GM12878 (cell line): Measurements from ENCODE around the gene ZBTB32. TPM values are rescaled to one million over a fixed set of nuclear protein-coding genes. Genes with fewer than 3 reads are reported as not detected.

Experiments used
- EED ChIP-seq: sonication (generic); IDR thresholded peaks from 2 replicates; pipeline ENCODE4 v1.6.1; 2016; ENCODE audit warnings: antibody characterized with exemption, low read depth
- ESRRA ChIP-seq: IDR thresholded peaks from 2 replicates; pipeline ENCODE4 v1.6.1; 2012; ENCODE audit warnings: mild to moderate bottlenecking, low read length, improper control_type of control experiment
- ETV6 ChIP-seq, 2 experiments: fragments of 450-650 bp in 1 of 2; IDR thresholded peaks in 1 of 2; conservative IDR thresholded peaks in 1 of 2; 2 replicates each; pipeline ENCODE4 v1.6.1; 2014; ENCODE audit warnings: antibody characterized with exemption in 1 of 2, borderline replicate concordance in 1 of 2, low read depth in 1 of 2, mild to moderate bottlenecking in 1 of 2, moderate library complexity in 1 of 2
- IKZF2 ChIP-seq, 2 experiments: fragments of 450-650 bp; IDR thresholded peaks; 2 replicates each; pipeline ENCODE4 v1.6.1; 2017; ENCODE audit warnings: mild to moderate bottlenecking in 2 of 2, moderate library complexity in 2 of 2
- MEF2A ChIP-seq: IDR thresholded peaks from 2 replicates; pipeline ENCODE4 v1.6.1; 2011; ENCODE audit warnings: low read depth, mild to moderate bottlenecking, low read length, moderate library complexity; ENCODE audit not compliant: insufficient read depth
- MYB ChIP-seq: fragments of 150-350 bp; IDR thresholded peaks from 2 replicates; pipeline ENCODE4 v1.6.1; 2014; ENCODE audit warnings: mild to moderate bottlenecking, low read depth, low read length, borderline replicate concordance
- NKRF ChIP-seq: fragments of 450-650 bp; conservative IDR thresholded peaks from 2 replicates; pipeline ENCODE4 v1.6.1; 2017; ENCODE audit warnings: mild to moderate bottlenecking, moderate library complexity
- NR2C2 ChIP-seq: IDR thresholded peaks from 2 replicates; pipeline ENCODE4 v1.6.1; 2011; ENCODE audit warnings: borderline replicate concordance, low read depth; ENCODE audit not compliant: control insufficient read depth, insufficient read length
- PAX5 ChIP-seq: IDR thresholded peaks from 2 replicates; pipeline ENCODE4 v1.6.1; 2011; ENCODE audit warnings: low read depth, low read length, borderline replicate concordance
- POLR2AphosphoS5 ChIP-seq: IDR thresholded peaks from 2 replicates; pipeline ENCODE4 v1.6.1; 2011; ENCODE audit warnings: mild to moderate bottlenecking, low read length, inconsistent platforms
- RAD21 ChIP-seq: IDR thresholded peaks from 2 replicates; pipeline ENCODE4 v1.6.1; 2011; ENCODE audit warnings: mild to moderate bottlenecking, low read depth, low read length, moderate library complexity; ENCODE audit not compliant: insufficient read depth
- RAD51 ChIP-seq: fragments of 450-650 bp; IDR thresholded peaks from 2 replicates; pipeline ENCODE4 v1.6.1; 2016; ENCODE audit warnings: moderate library complexity, mild to moderate bottlenecking, inconsistent platforms
- SIN3A ChIP-seq: IDR thresholded peaks from 2 replicates; pipeline ENCODE4 v1.6.1; 2012; ENCODE audit warnings: low read depth, low read length, improper control_type of control experiment
- ZNF622 ChIP-seq: fragments of 450-650 bp; IDR thresholded peaks from 2 replicates; pipeline ENCODE4 v1.6.1; 2017; ENCODE audit warnings: mild to moderate bottlenecking, inconsistent platforms
- polyA plus RNA-seq, 11 experiments: library from polyadenylated mRNA; depleted of rRNA in 4 of 11; unstranded in 6 of 11; stranded (reverse) in 5 of 11; fragments of >200 nt; fragmentation: Nextera tagmentation in 4 of 11; fragmentation: Illumina TruSeq in 1 of 11; extraction: Ambion mirVana in 4 of 11; extraction: Trizol in 1 of 11; gene quantifications; 1 replicate in 1 of 11; 2 replicates in 10 of 11; pipeline versions ENCODE4 v1.2.1 to v1.2.3, GENCODE V29; 2011 to 2016; ENCODE audit warnings: inconsistent platforms in 2 of 11, missing spikeins in 2 of 11, low read depth in 1 of 11
- total RNA-seq, 4 experiments: library from RNA; depleted of rRNA in 3 of 4; stranded (reverse); fragments of >200 nt in 3 of 4; fragmentation: Illumina TruSeq in 1 of 4; extraction: Trizol in 1 of 4; gene quantifications; 2 replicates each; pipeline versions ENCODE4 v1.2.1 to v1.2.3, GENCODE V29; 2013 to 2021
- TF ChIP-seq, protein P1 (sequence below): fragments of 150-350 bp; IDR thresholded peaks from 2 replicates; pipeline ENCODE4 v1.6.1; 2016; ENCODE audit warnings: low read depth, low read length
- TF ChIP-seq, protein P2 (sequence below): IDR thresholded peaks from 2 replicates; pipeline ENCODE4 v1.6.1; 2011; ENCODE audit warnings: borderline replicate concordance, low read depth, mild to moderate bottlenecking, moderate library complexity, mixed read lengths, low read length; ENCODE audit not compliant: insufficient read depth; ENCODE audit errors: extremely low read length
- TF ChIP-seq, protein P3 (sequence below): fragments of 450-650 bp; IDR thresholded peaks from 2 replicates; pipeline ENCODE4 v1.6.1; 2018; ENCODE audit warnings: mild to moderate bottlenecking, low read depth, moderate library complexity; ENCODE audit not compliant: partially characterized antibody
- TF ChIP-seq, protein P4 (sequence below): IDR thresholded peaks from 2 replicates; pipeline ENCODE4 v1.6.1; 2011; ENCODE audit warnings: mild to moderate bottlenecking, low read depth, low read length, moderate library complexity; ENCODE audit not compliant: insufficient replicate concordance

ZBTB32 gene
- total and polyA plus RNA-seq, 10 of the 15 experiments (the other 5 are each of a cell fraction or from before 2014, with no cell fraction given) = 1.0 to 46.7 (median 16.0) TPM

DNA sequence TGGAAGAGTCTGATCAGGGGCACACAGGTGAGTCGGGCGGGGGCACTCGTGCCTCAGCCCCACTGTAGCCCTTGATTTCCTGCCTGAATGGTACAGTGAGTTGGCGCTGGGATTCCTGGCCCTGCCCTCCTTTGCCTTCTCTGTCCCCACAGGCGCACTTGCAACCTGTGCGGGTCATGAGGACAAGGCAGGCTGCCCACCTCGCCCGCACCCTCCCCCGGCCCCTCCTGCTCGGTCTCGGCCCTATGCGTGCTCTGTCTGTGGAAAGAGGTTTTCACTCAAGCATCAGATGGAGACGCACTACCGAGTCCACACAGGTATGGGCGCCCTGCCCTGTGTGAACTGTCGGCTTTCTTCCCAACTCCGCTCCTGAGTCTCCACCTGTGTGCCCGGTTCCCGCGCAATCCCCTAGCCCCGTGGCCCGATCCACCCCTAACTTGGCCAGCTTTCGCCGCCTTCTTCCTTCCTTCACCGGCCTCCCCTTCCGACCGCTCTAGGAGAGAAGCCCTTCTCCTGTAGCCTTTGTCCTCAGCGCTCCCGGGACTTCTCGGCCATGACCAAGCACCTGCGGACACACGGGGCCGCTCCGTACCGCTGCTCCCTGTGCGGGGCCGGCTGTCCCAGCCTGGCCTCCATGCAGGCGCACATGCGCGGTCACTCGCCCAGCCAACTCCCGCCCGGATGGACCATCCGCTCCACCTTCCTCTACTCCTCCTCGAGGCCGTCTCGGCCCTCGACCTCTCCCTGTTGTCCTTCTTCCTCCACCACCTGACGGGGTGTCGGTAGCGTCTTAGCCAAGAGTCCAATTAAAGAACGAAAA, 11.8 kb downstream of the ZBTB32 start (continued):
- TF ChIP-seq RAD51 (no peak), RAD21 (no peak), MYB (no peak), NKRF (no peak), POLR2AphosphoS5 (0 out of 2 replicates have a peak, but pooled peaks have one; percentile 10), IKZF2 (IDR thresholded peaks at IDR 0.05) (no peak), PAX5 (no peak), NR2C2 (no peak), EED (no peak), ZNF622 (no peak), SIN3A (0 out of 2 replicates have a peak, but pooled peaks have one; percentile 21), ESRRA (no peak), ETV6 (conservative IDR thresholded peaks at IDR 0.05 in 1 of 2, IDR thresholded peaks at IDR 0.05 in 1 of 2; ENCODE audit: borderline replicate concordance in 1 of 2, low read depth in 1 of 2) (no peak), MEF2A (no peak)
- TF ChIP-seq, protein P1, sequence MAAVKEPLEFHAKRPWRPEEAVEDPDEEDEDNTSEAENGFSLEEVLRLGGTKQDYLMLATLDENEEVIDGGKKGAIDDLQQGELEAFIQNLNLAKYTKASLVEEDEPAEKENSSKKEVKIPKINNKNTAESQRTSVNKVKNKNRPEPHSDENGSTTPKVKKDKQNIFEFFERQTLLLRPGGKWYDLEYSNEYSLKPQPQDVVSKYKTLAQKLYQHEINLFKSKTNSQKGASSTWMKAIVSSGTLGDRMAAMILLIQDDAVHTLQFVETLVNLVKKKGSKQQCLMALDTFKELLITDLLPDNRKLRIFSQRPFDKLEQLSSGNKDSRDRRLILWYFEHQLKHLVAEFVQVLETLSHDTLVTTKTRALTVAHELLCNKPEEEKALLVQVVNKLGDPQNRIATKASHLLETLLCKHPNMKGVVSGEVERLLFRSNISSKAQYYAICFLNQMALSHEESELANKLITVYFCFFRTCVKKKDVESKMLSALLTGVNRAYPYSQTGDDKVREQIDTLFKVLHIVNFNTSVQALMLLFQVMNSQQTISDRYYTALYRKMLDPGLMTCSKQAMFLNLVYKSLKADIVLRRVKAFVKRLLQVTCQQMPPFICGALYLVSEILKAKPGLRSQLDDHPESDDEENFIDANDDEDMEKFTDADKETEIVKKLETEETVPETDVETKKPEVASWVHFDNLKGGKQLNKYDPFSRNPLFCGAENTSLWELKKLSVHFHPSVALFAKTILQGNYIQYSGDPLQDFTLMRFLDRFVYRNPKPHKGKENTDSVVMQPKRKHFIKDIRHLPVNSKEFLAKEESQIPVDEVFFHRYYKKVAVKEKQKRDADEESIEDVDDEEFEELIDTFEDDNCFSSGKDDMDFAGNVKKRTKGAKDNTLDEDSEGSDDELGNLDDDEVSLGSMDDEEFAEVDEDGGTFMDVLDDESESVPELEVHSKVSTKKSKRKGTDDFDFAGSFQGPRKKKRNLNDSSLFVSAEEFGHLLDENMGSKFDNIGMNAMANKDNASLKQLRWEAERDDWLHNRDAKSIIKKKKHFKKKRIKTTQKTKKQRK = no peak
- TF ChIP-seq, protein P2, sequence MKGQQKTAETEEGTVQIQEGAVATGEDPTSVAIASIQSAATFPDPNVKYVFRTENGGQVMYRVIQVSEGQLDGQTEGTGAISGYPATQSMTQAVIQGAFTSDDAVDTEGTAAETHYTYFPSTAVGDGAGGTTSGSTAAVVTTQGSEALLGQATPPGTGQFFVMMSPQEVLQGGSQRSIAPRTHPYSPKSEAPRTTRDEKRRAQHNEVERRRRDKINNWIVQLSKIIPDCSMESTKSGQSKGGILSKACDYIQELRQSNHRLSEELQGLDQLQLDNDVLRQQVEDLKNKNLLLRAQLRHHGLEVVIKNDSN = no peak
- TF ChIP-seq, protein P3, sequence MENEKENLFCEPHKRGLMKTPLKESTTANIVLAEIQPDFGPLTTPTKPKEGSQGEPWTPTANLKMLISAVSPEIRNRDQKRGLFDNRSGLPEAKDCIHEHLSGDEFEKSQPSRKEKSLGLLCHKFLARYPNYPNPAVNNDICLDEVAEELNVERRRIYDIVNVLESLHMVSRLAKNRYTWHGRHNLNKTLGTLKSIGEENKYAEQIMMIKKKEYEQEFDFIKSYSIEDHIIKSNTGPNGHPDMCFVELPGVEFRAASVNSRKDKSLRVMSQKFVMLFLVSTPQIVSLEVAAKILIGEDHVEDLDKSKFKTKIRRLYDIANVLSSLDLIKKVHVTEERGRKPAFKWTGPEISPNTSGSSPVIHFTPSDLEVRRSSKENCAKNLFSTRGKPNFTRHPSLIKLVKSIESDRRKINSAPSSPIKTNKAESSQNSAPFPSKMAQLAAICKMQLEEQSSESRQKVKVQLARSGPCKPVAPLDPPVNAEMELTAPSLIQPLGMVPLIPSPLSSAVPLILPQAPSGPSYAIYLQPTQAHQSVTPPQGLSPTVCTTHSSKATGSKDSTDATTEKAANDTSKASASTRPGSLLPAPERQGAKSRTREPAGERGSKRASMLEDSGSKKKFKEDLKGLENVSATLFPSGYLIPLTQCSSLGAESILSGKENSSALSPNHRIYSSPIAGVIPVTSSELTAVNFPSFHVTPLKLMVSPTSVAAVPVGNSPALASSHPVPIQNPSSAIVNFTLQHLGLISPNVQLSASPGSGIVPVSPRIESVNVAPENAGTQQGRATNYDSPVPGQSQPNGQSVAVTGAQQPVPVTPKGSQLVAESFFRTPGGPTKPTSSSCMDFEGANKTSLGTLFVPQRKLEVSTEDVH = no peak
- TF ChIP-seq, protein P4, sequence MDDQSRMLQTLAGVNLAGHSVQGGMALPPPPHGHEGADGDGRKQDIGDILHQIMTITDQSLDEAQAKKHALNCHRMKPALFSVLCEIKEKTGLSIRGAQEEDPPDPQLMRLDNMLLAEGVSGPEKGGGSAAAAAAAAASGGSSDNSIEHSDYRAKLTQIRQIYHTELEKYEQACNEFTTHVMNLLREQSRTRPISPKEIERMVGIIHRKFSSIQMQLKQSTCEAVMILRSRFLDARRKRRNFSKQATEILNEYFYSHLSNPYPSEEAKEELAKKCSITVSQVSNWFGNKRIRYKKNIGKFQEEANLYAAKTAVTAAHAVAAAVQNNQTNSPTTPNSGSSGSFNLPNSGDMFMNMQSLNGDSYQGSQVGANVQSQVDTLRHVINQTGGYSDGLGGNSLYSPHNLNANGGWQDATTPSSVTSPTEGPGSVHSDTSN = no peak
